Calu3 (cell line): ENCODE measurements around the gene BDKRB2. TPM values are rescaled to one million over a fixed set of nuclear protein-coding genes. Genes with fewer than 3 reads are reported as not detected.

Experiments used
- BruUV-seq: library from RNA; stranded (reverse); fragments of 400-500 nt; replicated peaks from 2 replicates; lab custom pipeline; 2021; lab: Mats Ljungman, UMichigan
- CTCF ChIA-PET: fragments of 300-600 bp; sonication (Branson Sonifier 250); formaldehyde crosslinking; loops from one replicate; lab custom pipeline; 2022; ENCODE audit warnings: antibody characterized with exemption; lab: Charles Lee
- DNase-seq: peaks from one replicate; pipeline ENCODE4 v3.0.0; 2022
- H3K27ac Mint-ChIP-seq: one replicate; pipeline ENCODE4 v1.8.0; 2022; ENCODE audit warnings: mixed read lengths; ENCODE audit not compliant: unreplicated experiment
- H3K27me3 Mint-ChIP-seq: one replicate; pipeline ENCODE4 v1.8.0; 2022; ENCODE audit warnings: mixed read lengths; ENCODE audit not compliant: unreplicated experiment
- H3K36me3 Mint-ChIP-seq: one replicate; pipeline ENCODE4 v1.8.0; 2022; ENCODE audit warnings: mild to moderate bottlenecking, moderate library complexity, mixed read lengths; ENCODE audit not compliant: insufficient read depth, unreplicated experiment
- H3K4me1 Mint-ChIP-seq: one replicate; pipeline ENCODE4 v1.8.0; 2022; ENCODE audit warnings: mild to moderate bottlenecking, low read depth, mixed read lengths; ENCODE audit not compliant: unreplicated experiment
- H3K4me3 Mint-ChIP-seq: one replicate; pipeline ENCODE4 v1.8.0; 2022; ENCODE audit warnings: mild to moderate bottlenecking, low read depth, moderate library complexity, mixed read lengths; ENCODE audit not compliant: unreplicated experiment
- H3K9me3 Mint-ChIP-seq: one replicate; pipeline ENCODE4 v1.8.0; 2022; ENCODE audit warnings: low read depth, mixed read lengths; ENCODE audit not compliant: unreplicated experiment
- intact Hi-C: fragments of 100-400 bp; cut with micrococcal nuclease; formaldehyde crosslinking; loops from one replicate; pipeline ENCODE4 v1.10.0; 2022; ENCODE audit not compliant: unreplicated experiment
- total RNA-seq: library from RNA; stranded (reverse); gene quantifications from 2 replicates; pipeline ENCODE4 v1.2.3, GENCODE V29; 2022
- TF ChIP-seq, protein P1 (sequence below): fragments of 200-600 bp; IDR thresholded peaks from one replicate; pipeline ENCODE4 v1.8.0; 2022; ENCODE audit warnings: antibody characterized with exemption; ENCODE audit not compliant: unreplicated experiment

BDKRB2 gene
- total RNA-seq, 1 experiment from 2014 or later = 0.28 TPM

DNA sequence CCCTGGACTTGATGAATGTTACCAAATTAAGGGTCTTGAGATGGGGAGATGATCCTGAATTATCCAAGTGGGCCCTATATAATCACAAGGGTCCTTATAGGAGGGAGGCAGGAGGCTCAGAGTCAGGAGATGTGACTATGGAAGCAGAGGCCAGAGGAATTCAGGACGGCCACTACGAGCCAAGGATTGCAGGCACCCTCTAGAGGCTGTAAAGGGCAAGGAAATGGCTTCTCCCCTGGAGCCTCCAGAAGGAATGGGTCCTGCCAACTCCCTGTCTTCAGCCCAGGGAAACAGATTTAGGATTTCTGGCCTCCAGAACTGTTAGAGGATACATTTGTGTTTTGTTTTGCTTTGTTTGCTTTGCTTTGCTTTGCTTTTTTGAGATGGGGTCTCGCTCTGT lies 60.2 kb downstream of the BDKRB2 start:
- Mint-ChIP-seq H3K36me3 (no peaks in the 10 kb centered on the region), H3K9me3 (no peaks in the 10 kb centered on the region), H3K4me1 (peaks cover 33% of the 10 kb centered on the region), H3K4me3 (no peak overlapping the region), H3K27ac (no peak overlapping the region), H3K27me3 (peaks cover 16% of the 10 kb centered on the region)
- no TSS peak for BruUV-seq
- intact Hi-C loops = loop anchor here (5.0 kb wide), 1 partner anchor 63 kb away; the partner anchor contains the start of gene BDKRB2
- DNase-seq = no peak
- TF ChIP-seq, protein P1, sequence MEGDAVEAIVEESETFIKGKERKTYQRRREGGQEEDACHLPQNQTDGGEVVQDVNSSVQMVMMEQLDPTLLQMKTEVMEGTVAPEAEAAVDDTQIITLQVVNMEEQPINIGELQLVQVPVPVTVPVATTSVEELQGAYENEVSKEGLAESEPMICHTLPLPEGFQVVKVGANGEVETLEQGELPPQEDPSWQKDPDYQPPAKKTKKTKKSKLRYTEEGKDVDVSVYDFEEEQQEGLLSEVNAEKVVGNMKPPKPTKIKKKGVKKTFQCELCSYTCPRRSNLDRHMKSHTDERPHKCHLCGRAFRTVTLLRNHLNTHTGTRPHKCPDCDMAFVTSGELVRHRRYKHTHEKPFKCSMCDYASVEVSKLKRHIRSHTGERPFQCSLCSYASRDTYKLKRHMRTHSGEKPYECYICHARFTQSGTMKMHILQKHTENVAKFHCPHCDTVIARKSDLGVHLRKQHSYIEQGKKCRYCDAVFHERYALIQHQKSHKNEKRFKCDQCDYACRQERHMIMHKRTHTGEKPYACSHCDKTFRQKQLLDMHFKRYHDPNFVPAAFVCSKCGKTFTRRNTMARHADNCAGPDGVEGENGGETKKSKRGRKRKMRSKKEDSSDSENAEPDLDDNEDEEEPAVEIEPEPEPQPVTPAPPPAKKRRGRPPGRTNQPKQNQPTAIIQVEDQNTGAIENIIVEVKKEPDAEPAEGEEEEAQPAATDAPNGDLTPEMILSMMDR = no peak
- CTCF ChIA-PET = interaction anchor here (1.5 kb wide), 1 partner anchor 164 kb away, joined by 3 read pairs; no protein-coding TSS in a partner anchor

DNA sequence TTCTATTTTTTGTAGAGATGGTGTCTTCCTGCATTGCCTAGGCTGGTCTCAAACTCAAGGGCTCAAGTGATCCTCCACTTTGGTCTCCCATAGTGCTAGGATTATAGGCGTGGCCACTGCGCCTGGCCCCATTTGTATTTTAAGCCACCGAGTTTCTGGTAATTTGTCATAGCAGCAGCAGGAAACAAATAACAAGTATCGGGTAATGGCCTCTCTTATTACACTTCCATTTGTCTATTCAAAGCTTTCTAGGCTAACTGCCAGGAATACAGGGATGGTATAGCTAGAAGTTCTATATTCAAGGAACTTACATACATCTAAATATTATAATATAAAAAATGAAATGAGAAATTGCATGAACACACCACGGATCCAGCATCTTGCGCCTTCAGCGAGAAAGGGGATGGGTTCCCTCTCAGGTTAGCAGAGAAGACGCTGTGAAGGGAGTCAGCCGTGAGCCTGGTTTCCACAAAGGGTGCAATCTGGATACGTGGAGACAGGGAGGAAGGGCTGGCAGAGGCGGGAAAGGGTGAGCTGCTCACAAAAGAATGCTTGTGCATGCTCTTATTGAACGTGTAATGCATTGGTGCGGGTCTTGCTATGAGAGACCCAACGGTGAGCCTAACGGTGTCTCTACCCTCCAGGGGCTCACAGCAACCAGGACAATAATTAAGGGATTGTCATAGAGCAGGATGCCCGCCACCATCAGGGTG lies 60.9 kb downstream of the BDKRB2 start:
- H3K27me3 Mint-ChIP-seq = peaks cover 11% of the 10 kb centered on the region
- intact Hi-C loops = loop anchor here (5.0 kb wide), 1 partner anchor 63 kb away; the partner anchor contains the start of gene BDKRB2
- DNase-seq = no peak
- CTCF ChIA-PET = interaction anchor here (1.5 kb wide), 1 partner anchor 165 kb away, joined by 3 read pairs; no protein-coding TSS in a partner anchor
- H3K27ac Mint-ChIP-seq = no peak overlapping the region
- H3K36me3 Mint-ChIP-seq = no peaks in the 10 kb centered on the region
- H3K4me3 Mint-ChIP-seq = no peak overlapping the region
- H3K9me3 Mint-ChIP-seq = no peaks in the 10 kb centered on the region
- TF ChIP-seq, protein P1 = no peak
- peaks cover 40% of the 10 kb centered on the region for H3K4me1 Mint-ChIP-seq
- BruUV-seq = no TSS peak

DNA sequence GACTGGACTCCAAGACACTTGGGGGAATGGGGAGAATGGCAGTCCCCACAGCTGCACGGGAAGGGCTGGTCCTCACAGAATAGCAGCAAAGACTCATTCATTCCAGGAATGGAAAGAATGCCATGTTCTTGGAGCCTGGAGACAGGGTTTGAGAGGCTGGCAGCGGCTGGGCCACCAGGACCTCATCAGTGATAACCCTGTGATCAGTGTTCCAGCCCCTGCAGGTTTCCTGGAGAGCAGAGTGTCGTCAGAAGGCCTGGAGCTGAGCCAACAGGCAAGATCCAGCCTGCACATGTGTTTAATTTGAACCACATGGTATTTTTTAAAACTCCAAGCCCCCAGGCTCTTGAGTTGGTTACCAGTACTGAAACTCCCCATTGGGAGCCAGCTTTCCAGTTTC lies 62.7 kb downstream of the BDKRB2 start:
- Mint-ChIP-seq H3K27ac (peak overlapping the region; percentile 46), H3K27me3 (no peaks in the 10 kb centered on the region), H3K4me3 (peak overlapping the region; percentile 44), H3K4me1 (peaks cover 46% of the 10 kb centered on the region), H3K36me3 (no peaks in the 10 kb centered on the region), H3K9me3 (no peaks in the 10 kb centered on the region)
- TF ChIP-seq, protein P1 = no peak
- intact Hi-C loops = loop anchor here (5.0 kb wide), 1 partner anchor 65 kb away; the partner anchor contains the start of gene BDKRB2
- CTCF ChIA-PET = no interaction called here
- DNase-seq = no peak
- BruUV-seq = no TSS peak

DNA sequence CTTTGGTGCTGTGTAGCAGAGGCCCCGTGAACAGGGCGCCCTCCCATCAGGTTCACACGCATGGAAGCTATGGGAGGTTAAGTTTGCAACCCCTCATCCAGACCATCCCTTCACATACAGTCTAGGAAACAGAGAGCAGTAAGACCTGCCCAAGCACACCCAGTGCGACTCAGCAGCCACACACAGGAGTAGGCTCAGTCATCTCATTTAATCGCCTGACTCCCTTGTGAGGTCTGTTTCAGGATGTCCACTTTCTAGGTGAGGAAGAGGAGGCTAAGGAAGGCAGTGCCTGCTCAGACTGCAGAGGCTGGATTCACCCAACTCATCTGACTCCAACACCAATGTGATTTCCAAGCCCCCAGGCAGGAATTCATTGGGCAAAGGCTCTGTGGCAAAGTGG lies 63.3 kb downstream of the BDKRB2 start:
- no peak for DNase-seq
- H3K27ac Mint-ChIP-seq = peak overlapping the region; percentile 41
- TF ChIP-seq, protein P1 = no peak
- H3K27me3 Mint-ChIP-seq = no peaks in the 10 kb centered on the region
- H3K9me3 Mint-ChIP-seq = no peaks in the 10 kb centered on the region
- H3K36me3 Mint-ChIP-seq = no peaks in the 10 kb centered on the region
- peaks cover 46% of the 10 kb centered on the region for H3K4me1 Mint-ChIP-seq
- BruUV-seq = TSS peak; percentile 84
- CTCF ChIA-PET = no interaction called here
- intact Hi-C loops = loop anchor here (5.0 kb wide), 1 partner anchor 66 kb away; the partner anchor contains the start of gene BDKRB2
- H3K4me3 Mint-ChIP-seq = peak overlapping the region; percentile 44
